Measurements from ENCODE around the gene IL17B.

IL17B gene

GRCh38 chr5:149421372-149421685 is 42.2 kb upstream of the IL17B start:
- H3K36me3 ChIP-seq (ENCODE audit: control insufficient read depth, insufficient read depth, low read length) = no peaks in the 10 kb centered on the region
- H3K4me1 ChIP-seq (ENCODE audit: control insufficient read depth, insufficient read depth, low read length) = peaks cover 54% of the 10 kb centered on the region
- H3K27me3 ChIP-seq (ENCODE audit: control insufficient read depth, insufficient read depth, low read length) = no peaks in the 10 kb centered on the region
- no peak overlapping the region for H3K4me3 ChIP-seq (ENCODE audit: low read depth, low read length)
- H3K9me3 ChIP-seq (ENCODE audit: control insufficient read depth, insufficient read depth, low read depth, low read length) = no peaks in the 10 kb centered on the region
- no peak overlapping the region for H3K9ac ChIP-seq (ENCODE audit: low read length)
- no peak overlapping the region for H3K27ac ChIP-seq (ENCODE audit: low read depth, low read length)

GRCh38 chr5:149420545-149421371 is 41.7 kb upstream of the IL17B start:
- H3K4me1 ChIP-seq (ENCODE audit: control insufficient read depth, insufficient read depth, low read length) = peaks cover 52% of the 10 kb centered on the region

GRCh38 chr5:149419859-149420544 is 40.9 kb upstream of the IL17B start:
- Histone ChIP-seq H3K9me3 (ENCODE audit: control insufficient read depth, insufficient read depth, low read depth, low read length) (no peaks in the 10 kb centered on the region), H3K4me3 (ENCODE audit: low read depth, low read length) (no peak overlapping the region), H3K4me1 (ENCODE audit: control insufficient read depth, insufficient read depth, low read length) (peaks cover 48% of the 10 kb centered on the region), H3K9ac (ENCODE audit: low read length) (no peak overlapping the region), H3K36me3 (ENCODE audit: control insufficient read depth, insufficient read depth, low read length) (no peaks in the 10 kb centered on the region), H3K27ac (ENCODE audit: low read depth, low read length) (no peak overlapping the region), H3K27me3 (ENCODE audit: control insufficient read depth, insufficient read depth, low read length) (no peaks in the 10 kb centered on the region)

More at GRCh38 chr5:149420545-149421371, 41.7 kb upstream of the IL17B start:
- no peaks in the 10 kb centered on the region for H3K9me3 ChIP-seq (ENCODE audit: control insufficient read depth, insufficient read depth, low read depth, low read length)
- H3K27ac ChIP-seq (ENCODE audit: low read depth, low read length) = no peak overlapping the region
- H3K4me3 ChIP-seq (ENCODE audit: low read depth, low read length) = no peak overlapping the region
- no peaks in the 10 kb centered on the region for H3K27me3 ChIP-seq (ENCODE audit: control insufficient read depth, insufficient read depth, low read length)
- H3K9ac ChIP-seq (ENCODE audit: low read length) = no peak overlapping the region
- no peaks in the 10 kb centered on the region for H3K36me3 ChIP-seq (ENCODE audit: control insufficient read depth, insufficient read depth, low read length)

GRCh38 chr5:149419532-149419858 is 40.4 kb upstream of the IL17B start:
- H3K9ac ChIP-seq (ENCODE audit: low read length) = no peak overlapping the region
- no peak overlapping the region for H3K27ac ChIP-seq (ENCODE audit: low read depth, low read length)
- H3K36me3 ChIP-seq (ENCODE audit: control insufficient read depth, insufficient read depth, low read length) = no peaks in the 10 kb centered on the region
- no peaks in the 10 kb centered on the region for H3K27me3 ChIP-seq (ENCODE audit: control insufficient read depth, insufficient read depth, low read length)
- peaks cover 43% of the 10 kb centered on the region for H3K4me1 ChIP-seq (ENCODE audit: control insufficient read depth, insufficient read depth, low read length)
- no peaks in the 10 kb centered on the region for H3K9me3 ChIP-seq (ENCODE audit: control insufficient read depth, insufficient read depth, low read depth, low read length)
- H3K4me3 ChIP-seq (ENCODE audit: low read depth, low read length) = no peak overlapping the region

GRCh38 chr5:149418910-149419531 is 39.9 kb upstream of the IL17B start:
- Histone ChIP-seq H3K27ac (ENCODE audit: low read depth, low read length) (no peak overlapping the region), H3K9ac (ENCODE audit: low read length) (no peak overlapping the region), H3K27me3 (ENCODE audit: control insufficient read depth, insufficient read depth, low read length) (no peaks in the 10 kb centered on the region), H3K4me1 (ENCODE audit: control insufficient read depth, insufficient read depth, low read length) (peaks cover 40% of the 10 kb centered on the region), H3K36me3 (ENCODE audit: control insufficient read depth, insufficient read depth, low read length) (no peaks in the 10 kb centered on the region), H3K9me3 (ENCODE audit: control insufficient read depth, insufficient read depth, low read depth, low read length) (no peaks in the 10 kb centered on the region), H3K4me3 (ENCODE audit: low read depth, low read length) (no peak overlapping the region)

- Histone ChIP-seq H3K4me3 (ENCODE audit: low read depth, low read length) (no peak overlapping the region), H3K4me1 (ENCODE audit: control insufficient read depth, insufficient read depth, low read length) (peaks cover 28% of the 10 kb centered on the region), H3K36me3 (ENCODE audit: control insufficient read depth, insufficient read depth, low read length) (no peaks in the 10 kb centered on the region), H3K9ac (ENCODE audit: low read length) (peak overlapping the region; percentile 72), H3K9me3 (ENCODE audit: control insufficient read depth, insufficient read depth, low read depth, low read length) (no peaks in the 10 kb centered on the region), H3K27ac (ENCODE audit: low read depth, low read length) (no peak overlapping the region), H3K27me3 (ENCODE audit: control insufficient read depth, insufficient read depth, low read length) (no peaks in the 10 kb centered on the region)
These were observed 38.7 kb upstream of the IL17B start for GRCh38 chr5:149417711-149418368.

- Histone ChIP-seq H3K27me3 (ENCODE audit: control insufficient read depth, insufficient read depth, low read length) (no peaks in the 10 kb centered on the region), H3K4me1 (ENCODE audit: control insufficient read depth, insufficient read depth, low read length) (peaks cover 22% of the 10 kb centered on the region), H3K4me3 (ENCODE audit: low read depth, low read length) (no peak overlapping the region), H3K27ac (ENCODE audit: low read depth, low read length) (peak overlapping the region; percentile 40; the same call in 1 of the 2 replicates), H3K9me3 (ENCODE audit: control insufficient read depth, insufficient read depth, low read depth, low read length) (no peaks in the 10 kb centered on the region), H3K9ac (ENCODE audit: low read length) (peak overlapping the region; percentile 72), H3K36me3 (ENCODE audit: control insufficient read depth, insufficient read depth, low read length) (no peaks in the 10 kb centered on the region)
These were observed 38.1 kb upstream of the IL17B start for GRCh38 chr5:149416987-149417710.

GRCh38 chr5:149415066-149415967 is 36.2 kb upstream of the IL17B start:
- Histone ChIP-seq H3K9ac (ENCODE audit: low read length) (no peak overlapping the region), H3K4me1 (ENCODE audit: control insufficient read depth, insufficient read depth, low read length) (peaks cover 23% of the 10 kb centered on the region), H3K4me3 (ENCODE audit: low read depth, low read length) (no peak overlapping the region), H3K27ac (ENCODE audit: low read depth, low read length) (no peak overlapping the region), H3K9me3 (ENCODE audit: control insufficient read depth, insufficient read depth, low read depth, low read length) (no peaks in the 10 kb centered on the region), H3K36me3 (ENCODE audit: control insufficient read depth, insufficient read depth, low read length) (no peaks in the 10 kb centered on the region), H3K27me3 (ENCODE audit: control insufficient read depth, insufficient read depth, low read length) (no peaks in the 10 kb centered on the region)

GRCh38 chr5:149414405-149415065 is 35.4 kb upstream of the IL17B start:
- H3K9ac ChIP-seq (ENCODE audit: low read length) = no peak overlapping the region
- peaks cover 31% of the 10 kb centered on the region for H3K4me1 ChIP-seq (ENCODE audit: control insufficient read depth, insufficient read depth, low read length)
- no peak overlapping the region for H3K27ac ChIP-seq (ENCODE audit: low read depth, low read length)
- no peak overlapping the region for H3K4me3 ChIP-seq (ENCODE audit: low read depth, low read length)
- H3K36me3 ChIP-seq (ENCODE audit: control insufficient read depth, insufficient read depth, low read length) = no peaks in the 10 kb centered on the region
- H3K9me3 ChIP-seq (ENCODE audit: control insufficient read depth, insufficient read depth, low read depth, low read length) = no peaks in the 10 kb centered on the region
- H3K27me3 ChIP-seq (ENCODE audit: control insufficient read depth, insufficient read depth, low read length) = no peaks in the 10 kb centered on the region

All from HUES6 (cell line).